ENCODE data around the gene IPO13.

- TF ChIP-seq POLR2AphosphoS5 (IDR thresholded peaks at IDR 0.05; ENCODE audit: low read depth, low read length) (no peak), POLR2A (IDR thresholded peaks at IDR 0.05; ENCODE audit: low read depth, low read length) (no peak)
Observed at GRCh38 chr1:43976890-43977289, 30.1 kb downstream of the IPO13 start.

Data from GM12891 (cell line).